ENCODE measurements around the gene EYA2. TPM values are rescaled to one million over a fixed set of nuclear protein-coding genes. Genes with fewer than 3 reads are reported as not detected.

The EYA2 gene
- total RNA-seq, 2 donors from 2014 or later = not detected

GRCh38 chr20:47232518-47232917 is 337.9 kb downstream of the EYA2 start:
- Mint-ChIP-seq H3K36me3 (peaks cover 4 to 10% of the 10 kb centered on the region in 2 donors), H3K9me3 (no peaks in the 10 kb centered on the region), H3K27ac (no peak overlapping the region)
- DNase-seq (ENCODE audit: low spot score in 2 of 2) = no peak
- ATAC-seq = no peak

- Mint-ChIP-seq H3K9me3 (no peaks in the 10 kb centered on the region), H3K36me3 (peaks cover 4 to 19% of the 10 kb centered on the region in 2 donors), H3K27ac (no peak overlapping the region)
- ATAC-seq (no peak), DNase-seq (ENCODE audit: low spot score in 2 of 2) (no peak)
These were observed 338.9 kb downstream of the EYA2 start for GRCh38 chr20:47233333-47234188.

- Mint-ChIP-seq H3K36me3 (peaks cover 4 to 23% of the 10 kb centered on the region in 2 donors), H3K27ac (no peak overlapping the region), H3K9me3 (no peaks in the 10 kb centered on the region)
- ATAC-seq = no peak
- DNase-seq (ENCODE audit: low spot score in 2 of 2) = no peak
These were observed 340.5 kb downstream of the EYA2 start for GRCh38 chr20:47235111-47235510.

GRCh38 chr20:47235853-47236638 is 341.4 kb downstream of the EYA2 start:
- Mint-ChIP-seq H3K36me3 (peaks cover 0 to 23% of the 10 kb centered on the region in 2 donors), H3K9me3 (no peaks in the 10 kb centered on the region), H3K27ac (peak overlapping the region; percentile 44 to 88)
- DNase-seq (ENCODE audit: low spot score in 2 of 2) (no peak), ATAC-seq (no peak)

- peaks cover 0 to 21% of the 10 kb centered on the region in 2 donors for H3K36me3 Mint-ChIP-seq
- H3K27ac Mint-ChIP-seq = peak overlapping the region; percentile 5 to 88
- no peak for DNase-seq (ENCODE audit: low spot score in 2 of 2)
- no peaks in the 10 kb centered on the region for H3K9me3 Mint-ChIP-seq
- ATAC-seq = no peak
These were observed 341.9 kb downstream of the EYA2 start for GRCh38 chr20:47236639-47236900.

GRCh38 chr20:47237715-47238114 is 343.1 kb downstream of the EYA2 start:
- no peak for ATAC-seq
- Mint-ChIP-seq H3K36me3 (peaks cover 0 to 16% of the 10 kb centered on the region in 2 donors), H3K27ac (peak overlapping the region; percentile 88 to 94), H3K9me3 (no peaks in the 10 kb centered on the region)
- DNase-seq (ENCODE audit: low spot score in 2 of 2) = no peak

Other genes starting within 250 kb of the EYA2 start
- not detected for gene SLC13A3, start 243.4 kb upstream of the EYA2 start, total RNA-seq
- gene TP53RK, start 205.4 kb upstream of the EYA2 start, total RNA-seq = 10 to 100 TPM in 1 of 2 donors, 1 to 10 TPM in 1; 7.1 to 10.7 TPM
- under 1 TPM in 1 of 2 donors, not detected in 1; 0.06 TPM for gene SLC2A10, start 185.2 kb upstream of the EYA2 start, total RNA-seq